Loucy (cell line): Measurements from ENCODE around the gene PODXL.
"Not testable (repeated sequence)": the region's sequence is repeated elsewhere in the genome, so short reads cannot be mapped to it uniquely, and the experiment has no call there.

ENCODE experiments used
- H2AFZ ChIP-seq: fragments of 200-600 bp; sonication (generic); 2 replicates; pipeline ENCODE4 v1.6.0; 2016; ENCODE audit warnings: antibody characterized with exemption, mild to moderate bottlenecking, low read length, moderate library complexity
- H3F3A ChIP-seq: fragments of 200-600 bp; 2 replicates; pipeline ENCODE4 v1.6.0; 2016; ENCODE audit warnings: antibody characterized with exemption, low read depth, mild to moderate bottlenecking
- H3K27me3 ChIP-seq: fragments of 200-600 bp; sonication (generic); 2 replicates; pipeline ENCODE4 v1.6.1; 2014; ENCODE audit warnings: low read length, mild to moderate bottlenecking; ENCODE audit not compliant: insufficient read depth, poor library complexity, severe bottlenecking
- H3K36me3 ChIP-seq: fragments of 200-600 bp; sonication (generic); 2 replicates; pipeline ENCODE4 v1.6.1; 2016; ENCODE audit warnings: low read length; ENCODE audit not compliant: insufficient read depth
- H3K4me1 ChIP-seq: fragments of 200-600 bp; sonication (generic); 2 replicates; pipeline ENCODE4 v1.5.1; 2014; ENCODE audit warnings: low read length, mild to moderate bottlenecking; ENCODE audit not compliant: insufficient read depth, poor library complexity, severe bottlenecking
- H3K4me2 ChIP-seq: fragments of 200-600 bp; sonication (generic); 2 replicates; pipeline ENCODE4 v1.6.0; 2014; ENCODE audit warnings: antibody characterized with exemption, low read length, low read depth, mild to moderate bottlenecking; ENCODE audit not compliant: poor library complexity, severe bottlenecking
- H3K4me3 ChIP-seq: fragments of 200-600 bp; sonication (generic); 2 replicates; pipeline ENCODE4 v1.5.1; 2014; ENCODE audit warnings: low read length, mild to moderate bottlenecking, mixed read lengths; ENCODE audit not compliant: poor library complexity, severe bottlenecking
- H3K79me2 ChIP-seq: fragments of 200-600 bp; sonication (generic); 2 replicates; pipeline ENCODE4 v1.6.1; 2014; ENCODE audit warnings: low read length; ENCODE audit not compliant: insufficient read depth
- H3K9ac ChIP-seq: fragments of 200-600 bp; sonication (generic); 2 replicates; pipeline ENCODE4 v1.6.0; 2014; ENCODE audit warnings: mild to moderate bottlenecking, low read depth, low read length, moderate library complexity; ENCODE audit not compliant: poor library complexity, severe bottlenecking
- H3K9me2 ChIP-seq: fragments of 200-600 bp; sonication (generic); replicated peaks from 2 replicates; pipeline ENCODE4 v1.6.1; 2016; ENCODE audit warnings: low read depth, low read length, mixed read lengths
- H3K9me3 ChIP-seq: fragments of 200-600 bp; sonication (generic); 2 replicates; pipeline ENCODE4 v1.6.1; 2014; ENCODE audit warnings: mild to moderate bottlenecking, antibody characterized with exemption, low read length, low read depth; ENCODE audit not compliant: insufficient read depth
- H4K20me1 ChIP-seq: fragments of 200-600 bp; sonication (generic); 2 replicates; pipeline ENCODE4 v1.6.0; 2014; ENCODE audit warnings: antibody characterized with exemption, low read length, mild to moderate bottlenecking; ENCODE audit not compliant: insufficient read depth, poor library complexity, severe bottlenecking
- CTCF ChIP-seq: fragments of 200-600 bp; sonication (generic); conservative IDR thresholded peaks from 2 replicates; pipeline ENCODE4 v1.5.1; 2014; ENCODE audit warnings: mild to moderate bottlenecking, antibody characterized with exemption, low read length
- EZH2phosphoT487 ChIP-seq: fragments of 200-600 bp; IDR thresholded peaks from 2 replicates; pipeline ENCODE4 v1.6.1; 2018; ENCODE audit warnings: antibody characterized with exemption, mild to moderate bottlenecking, moderate library complexity, borderline replicate concordance

PODXL gene

GRCh38 chr7:131518626-131519025, 37.8 kb downstream of the PODXL start:
- Histone ChIP-seq H3K9me3 (no peaks in the 10 kb centered on the region), H3K27me3 (no peaks in the 10 kb centered on the region), H3F3A (no peaks in the 10 kb centered on the region), H4K20me1 (no peaks in the 10 kb centered on the region), H3K4me3 (no peak overlapping the region), H3K36me3 (no peaks in the 10 kb centered on the region), H2AFZ (no peak overlapping the region), H3K9me2 (no peaks in the 10 kb centered on the region), H3K4me2 (no peak overlapping the region), H3K9ac (no peak overlapping the region), H3K4me1 (no peaks in the 10 kb centered on the region), H3K79me2 (no peaks in the 10 kb centered on the region)
- no peak for TF ChIP-seq EZH2phosphoT487
- no peak for TF ChIP-seq CTCF

GRCh38 chr7:131517218-131517923, 39.1 kb downstream of the PODXL start:
- no peaks in the 10 kb centered on the region for H3K79me2 ChIP-seq
- no peak for TF ChIP-seq EZH2phosphoT487
- no peak for TF ChIP-seq CTCF
- no peaks in the 10 kb centered on the region for H3F3A ChIP-seq
- H3K4me3 ChIP-seq, result no peak overlapping the region
- H2AFZ ChIP-seq, result no peak overlapping the region
- H3K4me2 ChIP-seq, result no peak overlapping the region
- no peaks in the 10 kb centered on the region for H3K36me3 ChIP-seq
- no peaks in the 10 kb centered on the region for H4K20me1 ChIP-seq
- H3K9me3 ChIP-seq, result no peaks in the 10 kb centered on the region
- no peaks in the 10 kb centered on the region for H3K4me1 ChIP-seq
- H3K27me3 ChIP-seq, result no peaks in the 10 kb centered on the region
- H3K9me2 ChIP-seq, result no peaks in the 10 kb centered on the region
- H3K9ac ChIP-seq, result no peak overlapping the region

GRCh38 chr7:131515471-131515870, 41.0 kb downstream of the PODXL start:
- not testable (repeated sequence) for H3K9ac ChIP-seq, H3K36me3 ChIP-seq, H3K9me2 ChIP-seq, H3K4me2 ChIP-seq, H3K4me1 ChIP-seq, H3K27me3 ChIP-seq, H3K79me2 ChIP-seq, H2AFZ ChIP-seq, H3K9me3 ChIP-seq, H3K4me3 ChIP-seq, H4K20me1 ChIP-seq, H3F3A ChIP-seq
